GM12891 (cell line): ENCODE measurements around the gene LRRC56.

Experiments used
- DNase-seq: peaks from one replicate; pipeline ENCODE4 v3.0.0; 2011; ENCODE audit warnings: low spot score; ENCODE audit not compliant: insufficient read length
- FAIRE-seq: peaks from 2 replicates; lab custom pipeline; 2011; peaks lifted over from hg19 to GRCh38; lab: Jason Lieb, UNC
- PAX5 ChIP-seq: IDR thresholded peaks from 2 replicates; pipeline ENCODE4 v1.6.1; 2011; ENCODE audit warnings: low read length, moderate library complexity, mild to moderate bottlenecking; ENCODE audit not compliant: insufficient read depth, severe bottlenecking
- POLR2A ChIP-seq: IDR thresholded peaks from 2 replicates; pipeline ENCODE4 v1.6.1; 2011; ENCODE audit warnings: low read depth, low read length, control low read depth
- POLR2AphosphoS5 ChIP-seq: IDR thresholded peaks from 2 replicates; pipeline ENCODE4 v1.6.1; 2011; ENCODE audit warnings: low read depth, low read length, control low read depth
- POU2F2 ChIP-seq: IDR thresholded peaks from 2 replicates; pipeline ENCODE4 v1.6.1; 2011; ENCODE audit warnings: low read depth, mild to moderate bottlenecking, control low read depth, low read length, moderate library complexity
- SPI1 ChIP-seq: IDR thresholded peaks from 2 replicates; pipeline ENCODE4 v1.6.1; 2011; ENCODE audit warnings: low read depth, low read length, control low read depth
- TAF1 ChIP-seq: IDR thresholded peaks from 2 replicates; pipeline ENCODE4 v1.6.1; 2011; ENCODE audit warnings: low read depth, low read length, control low read depth

The LRRC56 gene

GRCh38 chr11:532527-532985, 4.8 kb upstream of the LRRC56 start:
- DNase-seq, result no peak
- TF ChIP-seq PAX5 (no peak), POU2F2 (no peak), POLR2AphosphoS5 (no peak), TAF1 (no peak), SPI1 (no peak), POLR2A (no peak)
- no peak for FAIRE-seq

DNA sequence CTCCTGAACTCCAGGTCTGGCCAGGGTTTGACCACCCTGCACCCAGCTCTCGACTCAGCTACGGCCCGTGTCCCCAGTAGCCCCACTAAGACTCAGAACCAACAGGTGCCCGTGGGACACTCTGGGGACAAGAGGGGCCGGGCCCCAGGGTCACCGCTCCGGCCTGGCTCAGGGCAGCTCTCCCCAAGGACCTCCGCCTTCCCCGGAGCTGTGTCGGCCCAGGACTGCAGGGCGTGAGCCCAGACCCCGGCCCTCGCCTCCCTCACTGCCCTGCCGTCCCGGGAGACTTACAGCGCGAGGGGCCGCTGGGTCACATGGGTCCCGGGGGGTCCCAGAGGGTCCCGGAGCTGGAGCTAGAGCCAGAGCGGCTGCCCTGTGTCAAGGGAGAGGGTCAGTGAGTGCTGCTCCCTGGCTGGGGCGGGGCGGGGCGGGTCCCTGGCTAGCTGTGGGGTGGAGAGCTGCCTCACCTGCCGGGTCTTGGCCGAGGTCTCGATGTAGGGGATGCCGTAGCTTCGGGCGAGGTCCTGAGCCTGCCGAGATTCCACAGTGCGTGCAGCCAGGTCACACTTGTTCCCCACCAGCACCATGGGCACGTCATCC, 4.2 kb upstream of the LRRC56 start:
- TF ChIP-seq PAX5 (no peak), POLR2A (no peak)
- FAIRE-seq (no peak), DNase-seq (no peak)

- FAIRE-seq, result no peak
- DNase-seq, result no peak
- TF ChIP-seq SPI1 (no peak), TAF1 (no peak), POLR2AphosphoS5 (no peak), POU2F2 (no peak), POLR2A (no peak), PAX5 (no peak)
Measured at GRCh38 chr11:533586-534395, 3.5 kb upstream of the LRRC56 start.

- no peak for TF ChIP-seq POLR2A
- no peak for TF ChIP-seq POLR2AphosphoS5
- no peak for TF ChIP-seq TAF1
- no peak for TF ChIP-seq POU2F2
- TF ChIP-seq SPI1, result no peak
- no peak for TF ChIP-seq PAX5
- FAIRE-seq, result peak; percentile 40
- no peak for DNase-seq
Measured at GRCh38 chr11:534396-535209, 2.7 kb upstream of the LRRC56 start.

- TF ChIP-seq POU2F2, result no peak
- TF ChIP-seq PAX5, result no peak
- no peak for DNase-seq
- FAIRE-seq, result no peak
Measured at GRCh38 chr11:535210-535518, 2.2 kb upstream of the LRRC56 start.

GRCh38 chr11:535519-536454, 1.5 kb upstream of the LRRC56 start, which contains the start of gene HRAS:
HRAS (minus strand) TSS chr11:535576.
- TF ChIP-seq SPI1 (no peak), TAF1 (no peak), PAX5 (no peak), POU2F2 (no peak), POLR2A (no peak), POLR2AphosphoS5 (no peak)
- FAIRE-seq (peak; percentile 98), DNase-seq (peak; percentile 100)

GRCh38 chr11:537622-538430, 499 bp downstream of the LRRC56 start:
- TF ChIP-seq POLR2AphosphoS5, result no peak
- TF ChIP-seq SPI1, result no peak
- TF ChIP-seq TAF1, result no peak
- TF ChIP-seq POLR2A, result no peak
- no peak for TF ChIP-seq POU2F2
- DNase-seq (no peak), FAIRE-seq (no peak)

GRCh38 chr11:538431-539051, 1.2 kb downstream of the LRRC56 start:
- no peak for DNase-seq
- TF ChIP-seq SPI1, result no peak
- TF ChIP-seq POLR2AphosphoS5, result no peak
- TF ChIP-seq PAX5, result no peak
- TF ChIP-seq POLR2A, result no peak
- FAIRE-seq, result peak; percentile 76
